Measurements from ENCODE around the gene RPL39.
"Not testable (repeated sequence)": the region's sequence is repeated elsewhere in the genome, so short reads cannot be mapped to it uniquely, and the experiment has no call there.

The RPL39 gene

DNA sequence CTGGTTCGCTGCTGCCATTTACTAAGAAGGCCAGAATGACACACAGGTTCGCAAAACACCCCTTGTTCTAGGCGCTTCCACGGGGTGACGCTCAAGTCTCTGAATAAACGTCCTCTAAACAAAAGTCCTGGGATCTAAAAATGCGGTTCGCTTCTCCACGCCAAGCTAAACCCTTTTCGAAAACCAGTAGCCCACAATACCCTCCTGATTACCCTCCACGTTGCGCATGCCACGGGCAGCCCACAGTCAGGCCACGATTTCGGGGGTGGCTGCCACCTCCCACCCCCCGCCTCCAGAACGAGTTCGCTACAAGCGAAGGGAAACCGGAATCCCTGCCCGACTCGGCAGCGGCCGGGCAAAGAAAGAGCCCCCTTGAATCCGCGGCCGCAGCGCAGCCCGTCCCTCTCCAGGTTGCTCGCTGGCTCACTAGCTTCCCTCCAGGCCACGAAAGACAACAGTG lies 423 bp downstream of the RPL39 start:
- DNase-seq = peak; percentile 14
- H3K27ac ChIP-seq = peak overlapping the region; percentile 91
- no peaks in the 10 kb centered on the region for H3K9me3 ChIP-seq (ENCODE audit: severe bottlenecking)
- peaks cover 39% of the 10 kb centered on the region for H3K36me3 ChIP-seq
- peak overlapping the region; percentile 89 for H3K4me3 ChIP-seq (ENCODE audit: low read depth, low read length)
- TF ChIP-seq, protein P1, sequence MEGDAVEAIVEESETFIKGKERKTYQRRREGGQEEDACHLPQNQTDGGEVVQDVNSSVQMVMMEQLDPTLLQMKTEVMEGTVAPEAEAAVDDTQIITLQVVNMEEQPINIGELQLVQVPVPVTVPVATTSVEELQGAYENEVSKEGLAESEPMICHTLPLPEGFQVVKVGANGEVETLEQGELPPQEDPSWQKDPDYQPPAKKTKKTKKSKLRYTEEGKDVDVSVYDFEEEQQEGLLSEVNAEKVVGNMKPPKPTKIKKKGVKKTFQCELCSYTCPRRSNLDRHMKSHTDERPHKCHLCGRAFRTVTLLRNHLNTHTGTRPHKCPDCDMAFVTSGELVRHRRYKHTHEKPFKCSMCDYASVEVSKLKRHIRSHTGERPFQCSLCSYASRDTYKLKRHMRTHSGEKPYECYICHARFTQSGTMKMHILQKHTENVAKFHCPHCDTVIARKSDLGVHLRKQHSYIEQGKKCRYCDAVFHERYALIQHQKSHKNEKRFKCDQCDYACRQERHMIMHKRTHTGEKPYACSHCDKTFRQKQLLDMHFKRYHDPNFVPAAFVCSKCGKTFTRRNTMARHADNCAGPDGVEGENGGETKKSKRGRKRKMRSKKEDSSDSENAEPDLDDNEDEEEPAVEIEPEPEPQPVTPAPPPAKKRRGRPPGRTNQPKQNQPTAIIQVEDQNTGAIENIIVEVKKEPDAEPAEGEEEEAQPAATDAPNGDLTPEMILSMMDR (IDR thresholded peaks at IDR 0.05; ENCODE audit: low read depth, low read length) = peak; percentile 16; the same call in 1 of the 2 replicates
- H3K27me3 ChIP-seq (ENCODE audit: insufficient read depth, low read depth, severe bottlenecking) = peaks cover 11% of the 10 kb centered on the region

- Histone ChIP-seq H3K27me3 (ENCODE audit: insufficient read depth, low read depth, severe bottlenecking) (peaks cover 5% of the 10 kb centered on the region), H3K9me3 (ENCODE audit: severe bottlenecking) (no peaks in the 10 kb centered on the region), H3K4me3 (ENCODE audit: low read depth, low read length) (no peak overlapping the region), H3K27ac (no peak overlapping the region), H3K36me3 (peaks cover 70% of the 10 kb centered on the region)
- peak; percentile 33 for DNase-seq
- TF ChIP-seq, protein P1 (IDR thresholded peaks at IDR 0.05; ENCODE audit: low read depth, low read length) = peak; percentile 82
These were observed 6.5 kb downstream of the RPL39 start for GRCh38 chrX:119784747-119785446.

GRCh38 chrX:119783026-119783425 lies 8.4 kb downstream of the RPL39 start:
- TF ChIP-seq, protein P1 (IDR thresholded peaks at IDR 0.05; ENCODE audit: low read depth, low read length) = no peak
- no peak for DNase-seq

GRCh38 chrX:119778829-119779228 lies 12.6 kb downstream of the RPL39 start:
- Histone ChIP-seq H3K27ac (no peak overlapping the region), H3K27me3 (ENCODE audit: insufficient read depth, low read depth, severe bottlenecking) (peaks cover 6% of the 10 kb centered on the region), H3K9me3 (ENCODE audit: severe bottlenecking) (no peaks in the 10 kb centered on the region), H3K4me3 (ENCODE audit: low read depth, low read length) (no peak overlapping the region), H3K36me3 (peaks cover 14% of the 10 kb centered on the region)
- TF ChIP-seq, protein P1 (IDR thresholded peaks at IDR 0.05; ENCODE audit: low read depth, low read length) = no peak
- no peak for DNase-seq

More at GRCh38 chrX:119783026-119783425, 8.4 kb downstream of the RPL39 start:
- no peaks in the 10 kb centered on the region for H3K9me3 ChIP-seq (ENCODE audit: severe bottlenecking)
- H3K27ac ChIP-seq = no peak overlapping the region
- H3K27me3 ChIP-seq (ENCODE audit: insufficient read depth, low read depth, severe bottlenecking) = peaks cover 6% of the 10 kb centered on the region
- peaks cover 51% of the 10 kb centered on the region for H3K36me3 ChIP-seq
- no peak overlapping the region for H3K4me3 ChIP-seq (ENCODE audit: low read depth, low read length)

DNA sequence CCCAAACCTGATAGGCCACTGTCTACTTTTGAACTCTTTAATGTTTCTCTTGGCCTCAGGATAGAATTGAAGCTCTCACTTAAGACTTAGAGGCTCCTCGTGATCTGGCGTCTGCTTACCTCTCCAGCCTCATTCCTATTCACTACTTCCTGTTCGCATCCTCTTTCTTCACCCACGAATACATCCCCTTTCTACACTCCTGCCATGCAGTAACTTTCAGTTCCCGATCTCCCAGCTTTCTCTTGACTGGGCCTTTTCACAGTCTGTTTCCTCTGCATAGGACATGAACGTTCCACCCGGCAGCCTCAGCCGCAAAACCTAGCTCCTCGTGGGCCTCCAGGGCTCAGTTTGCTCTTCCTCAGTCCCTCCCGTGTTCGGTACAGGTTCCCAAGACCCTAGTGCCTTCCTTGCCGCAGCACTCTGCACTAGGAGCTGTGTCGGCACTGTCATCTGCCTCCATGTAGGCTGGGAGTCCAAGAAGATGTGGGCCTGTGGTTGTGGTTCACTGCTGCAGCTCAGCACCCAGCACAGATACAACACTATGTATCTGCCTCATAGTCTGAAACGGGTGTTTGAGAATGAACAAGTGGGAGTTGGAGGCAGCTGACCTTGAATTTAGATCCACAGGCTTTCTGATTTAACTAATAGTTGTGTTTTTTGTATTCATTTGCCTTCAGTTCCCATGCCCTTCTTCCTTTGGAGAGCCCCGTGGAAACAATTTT lies 15.8 kb downstream of the RPL39 start:
- TF ChIP-seq, protein P1 (IDR thresholded peaks at IDR 0.05; ENCODE audit: low read depth, low read length) = no peak
- no peak overlapping the region for H3K27ac ChIP-seq

DNA sequence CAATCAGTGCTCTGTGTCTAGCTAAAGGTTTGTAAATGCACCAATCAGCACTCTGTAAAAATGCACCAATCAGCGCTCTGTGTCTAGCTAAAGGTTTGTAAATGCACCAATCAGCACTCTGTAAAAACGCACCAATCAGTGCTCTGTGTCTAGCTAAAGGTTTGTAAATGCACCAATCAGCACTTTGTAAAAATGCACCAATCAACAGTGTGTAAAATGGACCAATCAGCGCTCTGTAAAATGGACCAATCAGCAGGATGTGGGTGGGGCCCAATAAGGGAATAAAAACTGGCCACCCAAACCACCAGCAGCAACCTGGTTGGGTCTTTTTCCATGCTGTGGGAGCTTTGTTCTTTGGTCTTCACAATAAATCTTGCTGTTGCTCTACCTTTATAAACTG lies 22.0 kb downstream of the RPL39 start:
- H3K36me3 ChIP-seq; H3K27ac ChIP-seq; H3K4me3 ChIP-seq (ENCODE audit: low read depth, low read length); H3K9me3 ChIP-seq (ENCODE audit: severe bottlenecking); DNase-seq; H3K27me3 ChIP-seq (ENCODE audit: insufficient read depth, low read depth, severe bottlenecking): not testable (repeated sequence)

More for the DNA sequence above, 15.8 kb downstream of the RPL39 start:
- Histone ChIP-seq H3K36me3 (no peaks in the 10 kb centered on the region; the same call in 1 of the 2 replicates), H3K27me3 (ENCODE audit: insufficient read depth, low read depth, severe bottlenecking) (peaks cover 4% of the 10 kb centered on the region), H3K4me3 (ENCODE audit: low read depth, low read length) (no peak overlapping the region), H3K9me3 (ENCODE audit: severe bottlenecking) (no peaks in the 10 kb centered on the region)
- no peak for DNase-seq

GRCh38 chrX:119768436-119768835 lies 23.0 kb downstream of the RPL39 start:
- H3K4me3 ChIP-seq (ENCODE audit: low read depth, low read length); DNase-seq: not testable (repeated sequence)

More at GRCh38 chrX:119768436-119768835, 23.0 kb downstream of the RPL39 start:
- not testable (repeated sequence) for H3K9me3 ChIP-seq (ENCODE audit: severe bottlenecking); H3K27me3 ChIP-seq (ENCODE audit: insufficient read depth, low read depth, severe bottlenecking); H3K36me3 ChIP-seq; H3K27ac ChIP-seq

Data from WERI-Rb-1 (cell line).